GM23338 (cell line): ENCODE measurements around the gene SNCB. TPM values are rescaled to one million over a fixed set of nuclear protein-coding genes. Genes with fewer than 3 reads are reported as not detected.

Experiments used
- ATAC-seq: fragments of 200-7000 bp; cut with Tn5 transposase; 3 replicates; pipeline ENCODE4 v1.9.1; 2020
- DNase-seq: peaks from one replicate; pipeline ENCODE4 v3.0.0-alpha.2; 2015; ENCODE audit warnings: low spot score
- H2AFZ ChIP-seq: fragments of 200-600 bp; sonication (generic); 2 replicates; pipeline ENCODE4 v1.8.0; 2016; ENCODE audit warnings: antibody characterized with exemption, mild to moderate bottlenecking, moderate library complexity
- H3F3A ChIP-seq: fragments of 200-600 bp; sonication (generic); replicated peaks from 2 replicates; pipeline ENCODE4 v1.8.0; 2017; ENCODE audit warnings: antibody characterized with exemption, mixed run types, low read depth
- H3K27ac ChIP-seq: fragments of 200-600 bp; sonication (generic); 2 replicates; pipeline ENCODE4 v1.6.1; 2016; ENCODE audit warnings: low read depth
- H3K27me3 ChIP-seq: fragments of 200-600 bp; sonication (generic); 2 replicates; pipeline ENCODE4 v1.8.0; 2016; ENCODE audit warnings: mild to moderate bottlenecking, mixed run types, moderate library complexity; ENCODE audit not compliant: insufficient read depth
- H3K36me3 ChIP-seq: fragments of 200-600 bp; sonication (generic); 2 replicates; pipeline ENCODE4 v1.8.0; 2016; ENCODE audit warnings: mild to moderate bottlenecking; ENCODE audit not compliant: insufficient read depth
- H3K4me1 ChIP-seq: fragments of 200-600 bp; sonication (generic); 2 replicates; pipeline ENCODE4 v1.8.0; 2016; ENCODE audit warnings: mild to moderate bottlenecking, moderate library complexity; ENCODE audit not compliant: insufficient read depth
- H3K4me2 ChIP-seq: fragments of 200-600 bp; sonication (generic); 2 replicates; pipeline ENCODE4 v1.7.1; 2017; ENCODE audit warnings: mixed run types
- H3K4me3 ChIP-seq: fragments of 200-600 bp; sonication (generic); 2 replicates; pipeline ENCODE4 v1.6.1; 2016; ENCODE audit warnings: mixed run types
- H3K79me2 ChIP-seq: fragments of 200-600 bp; sonication (generic); replicated peaks from 2 replicates; pipeline ENCODE4 v1.8.0; 2017; ENCODE audit warnings: mild to moderate bottlenecking; ENCODE audit not compliant: insufficient read depth
- H3K9me2 ChIP-seq: fragments of 200-600 bp; sonication (generic); 2 replicates; pipeline ENCODE4 v1.8.0; 2017; ENCODE audit not compliant: insufficient read depth
- H4K20me1 ChIP-seq: fragments of 200-600 bp; sonication (generic); replicated peaks from 2 replicates; pipeline ENCODE4 v1.8.0; 2017; ENCODE audit warnings: mild to moderate bottlenecking; ENCODE audit not compliant: insufficient read depth
- H3K27ac Mint-ChIP-seq: 2 replicates; pipeline ENCODE4 v1.8.0; 2020; ENCODE audit warnings: inconsistent platforms, mild to moderate bottlenecking, moderate library complexity, mixed read lengths
- H3K27me3 Mint-ChIP-seq: 3 replicates; pipeline ENCODE4 v1.8.0; 2022; ENCODE audit warnings: low read depth, mild to moderate bottlenecking, moderate library complexity, mixed read lengths, inconsistent platforms; ENCODE audit not compliant: insufficient read depth, poor library complexity
- H3K36me3 Mint-ChIP-seq: 3 replicates; pipeline ENCODE4 v1.8.0; 2021; ENCODE audit warnings: low read depth, mild to moderate bottlenecking, inconsistent platforms, moderate library complexity, mixed read lengths
- H3K4me1 Mint-ChIP-seq: 3 replicates; pipeline ENCODE4 v1.8.0; 2020; ENCODE audit warnings: mild to moderate bottlenecking, inconsistent platforms, mixed read lengths
- H3K4me3 Mint-ChIP-seq: 3 replicates; pipeline ENCODE4 v1.8.0; 2021; ENCODE audit warnings: moderate library complexity, mild to moderate bottlenecking, inconsistent platforms, mixed read lengths
- H3K9me3 Mint-ChIP-seq: 3 replicates; pipeline ENCODE4 v1.8.0; 2020; ENCODE audit warnings: moderate library complexity, mild to moderate bottlenecking, inconsistent platforms, mixed read lengths
- CREB1 ChIP-seq: fragments of 250-450 bp; sonication (Bioruptor Pico); IDR thresholded peaks from 2 replicates; pipeline ENCODE4 v1.5.0; 2020; ENCODE audit warnings: low read depth, mild to moderate bottlenecking, moderate library complexity
- ETS1 ChIP-seq: IDR thresholded peaks from 2 replicates; pipeline ENCODE4 v1.6.1; 2016; ENCODE audit warnings: antibody characterized with exemption
- EZH2 ChIP-seq: fragments of 200-600 bp; sonication (generic); IDR thresholded peaks from one replicate; pipeline ENCODE4 v1.8.0; 2017; ENCODE audit warnings: antibody characterized with exemption, mild to moderate bottlenecking, low read depth; ENCODE audit not compliant: unreplicated experiment
- EZH2phosphoT487 ChIP-seq: fragments of 200-600 bp; sonication (generic); IDR thresholded peaks from one replicate; pipeline ENCODE4 v1.8.1; 2018; ENCODE audit warnings: antibody characterized with exemption; ENCODE audit not compliant: unreplicated experiment
- JUNB ChIP-seq: IDR thresholded peaks from one replicate; pipeline ENCODE4 v1.6.1; 2016; ENCODE audit warnings: antibody characterized with exemption; ENCODE audit not compliant: unreplicated experiment
- NANOG ChIP-seq: IDR thresholded peaks from 2 replicates; pipeline ENCODE4 v1.6.1; 2016; ENCODE audit warnings: antibody characterized with exemption, borderline replicate concordance
- POLR2AphosphoS5 ChIP-seq: IDR thresholded peaks from 2 replicates; pipeline ENCODE4 v1.6.1; 2016; ENCODE audit warnings: antibody characterized with exemption, low read depth
- REST ChIP-seq: IDR thresholded peaks from one replicate; pipeline ENCODE4 v1.6.1; 2018; ENCODE audit warnings: antibody characterized with exemption; ENCODE audit not compliant: unreplicated experiment
- STAT1 ChIP-seq: IDR thresholded peaks from one replicate; pipeline ENCODE4 v1.6.1; 2016; ENCODE audit warnings: antibody characterized with exemption; ENCODE audit not compliant: unreplicated experiment
- ZNF114 ChIP-seq: fragments of 250-450 bp; sonication (Bioruptor Pico); IDR thresholded peaks from 2 replicates; pipeline ENCODE4 v1.5.0; 2020; ENCODE audit warnings: mild to moderate bottlenecking, moderate library complexity
- ZNF331 ChIP-seq: fragments of 250-450 bp; sonication (Bioruptor Pico); IDR thresholded peaks from 2 replicates; pipeline ENCODE4 v1.5.0; 2020; ENCODE audit warnings: low read depth, mild to moderate bottlenecking, moderate library complexity
- ZNF462 ChIP-seq: fragments of 250-450 bp; sonication (Bioruptor Pico); IDR thresholded peaks from 2 replicates; pipeline ENCODE4 v1.5.0; 2020; ENCODE audit warnings: mild to moderate bottlenecking, moderate library complexity
- polyA plus RNA-seq: library from polyadenylated mRNA; unstranded; fragments of >200 nt; fragmentation: Nextera tagmentation; extraction: Ambion mirVana; gene quantifications from 2 replicates; pipeline ENCODE4 v1.2.1, GENCODE V29; 2016
- total RNA-seq: library from RNA; depleted of rRNA; stranded (reverse); fragments of >200 nt; shearing (Covaris generic); gene quantifications from 2 replicates; pipeline ENCODE4 v1.2.3, GENCODE V29; 2014
- TF ChIP-seq, protein P1 (sequence below), 2 experiments: fragments of 200-600 bp in 1 of 2; sonication (generic) in 1 of 2; conservative IDR thresholded peaks; 2 replicates each; pipeline versions ENCODE4 v1.5.1 to v1.6.1; 2016 to 2017; ENCODE audit warnings: antibody characterized with exemption in 2 of 2, low read depth in 2 of 2, mild to moderate bottlenecking in 2 of 2, moderate library complexity in 1 of 2

SNCB gene
- total and polyA plus RNA-seq, 2 experiments from 2014 or later, result 3.6 to 13.5 TPM

GRCh38 chr5:176628406-176629228 is 1.7 kb downstream of the SNCB start:
- H3K4me3 ChIP-seq, result peak overlapping the region; percentile 87
- no peak overlapping the region for H2AFZ ChIP-seq
- Mint-ChIP-seq H3K9me3 (peaks cover 2% of the 10 kb centered on the region; the same call in 1 of the 3 replicates), H3K27ac (no peak overlapping the region), H3K27me3 (peaks cover 45% of the 10 kb centered on the region), H3K4me1 (peaks cover 34% of the 10 kb centered on the region), H3K36me3 (no peaks in the 10 kb centered on the region), H3K4me3 (peak overlapping the region; percentile 73)
- peaks cover 41% of the 10 kb centered on the region for H3K27me3 ChIP-seq
- H3K9me2 ChIP-seq, result no peaks in the 10 kb centered on the region
- peak overlapping the region; percentile 97 for H3K4me2 ChIP-seq
- peaks cover 15% of the 10 kb centered on the region for H3K4me1 ChIP-seq
- ATAC-seq (no peak), DNase-seq (no peak)
- no peak overlapping the region for H3K27ac ChIP-seq
- no peaks in the 10 kb centered on the region for H3K79me2 ChIP-seq
- no peak for TF ChIP-seq EZH2
- TF ChIP-seq ZNF462 (CRISPR knock-in tag), result no peak
- no peak for TF ChIP-seq REST
- TF ChIP-seq EZH2phosphoT487, result no peak
- no peak for TF ChIP-seq ZNF331 (CRISPR knock-in tag)
- TF ChIP-seq ETS1, result no peak
- TF ChIP-seq STAT1, result no peak
- TF ChIP-seq NANOG, result no peak
- TF ChIP-seq, protein P1, sequence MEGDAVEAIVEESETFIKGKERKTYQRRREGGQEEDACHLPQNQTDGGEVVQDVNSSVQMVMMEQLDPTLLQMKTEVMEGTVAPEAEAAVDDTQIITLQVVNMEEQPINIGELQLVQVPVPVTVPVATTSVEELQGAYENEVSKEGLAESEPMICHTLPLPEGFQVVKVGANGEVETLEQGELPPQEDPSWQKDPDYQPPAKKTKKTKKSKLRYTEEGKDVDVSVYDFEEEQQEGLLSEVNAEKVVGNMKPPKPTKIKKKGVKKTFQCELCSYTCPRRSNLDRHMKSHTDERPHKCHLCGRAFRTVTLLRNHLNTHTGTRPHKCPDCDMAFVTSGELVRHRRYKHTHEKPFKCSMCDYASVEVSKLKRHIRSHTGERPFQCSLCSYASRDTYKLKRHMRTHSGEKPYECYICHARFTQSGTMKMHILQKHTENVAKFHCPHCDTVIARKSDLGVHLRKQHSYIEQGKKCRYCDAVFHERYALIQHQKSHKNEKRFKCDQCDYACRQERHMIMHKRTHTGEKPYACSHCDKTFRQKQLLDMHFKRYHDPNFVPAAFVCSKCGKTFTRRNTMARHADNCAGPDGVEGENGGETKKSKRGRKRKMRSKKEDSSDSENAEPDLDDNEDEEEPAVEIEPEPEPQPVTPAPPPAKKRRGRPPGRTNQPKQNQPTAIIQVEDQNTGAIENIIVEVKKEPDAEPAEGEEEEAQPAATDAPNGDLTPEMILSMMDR (conservative IDR thresholded peaks at IDR 0.05; ENCODE audit: low read depth in 2 of 2), result no peak
- no peak for TF ChIP-seq JUNB
- TF ChIP-seq ZNF114 (CRISPR knock-in tag), result no peak
- TF ChIP-seq POLR2AphosphoS5, result no peak
- TF ChIP-seq CREB1 (CRISPR knock-in tag), result no peak
- peaks cover 6% of the 10 kb centered on the region; the same call in 1 of the 2 replicates for H4K20me1 ChIP-seq
- no peaks in the 10 kb centered on the region for H3K36me3 ChIP-seq
- peaks cover 5% of the 10 kb centered on the region; the same call in 1 of the 2 replicates for H3F3A ChIP-seq
